ENCODE data around the gene TJP3.
A peak's percentile ranks its signal among the peaks of the same experiment; 100 is the strongest.
"Not testable (repeated sequence)": the region's sequence is repeated elsewhere in the genome, so short reads cannot be mapped to it uniquely, and the experiment has no call there.

Gene TJP3

GRCh38 chr19:3661284-3662238, 46.6 kb upstream of the TJP3 start:
- H3K36me3 Mint-ChIP-seq (ENCODE audit: low read depth) = peaks cover 41% of the 10 kb centered on the region
- no peaks in the 10 kb centered on the region for H3K9me3 Mint-ChIP-seq
- H3K4me1 Mint-ChIP-seq = peaks cover 8% of the 10 kb centered on the region
- H3K27ac Mint-ChIP-seq = no peak overlapping the region
- H3K27me3 Mint-ChIP-seq (ENCODE audit: low read depth, poor library complexity) = no peaks in the 10 kb centered on the region
- no peak for DNase-seq
- TF ChIP-seq CTCF (IDR thresholded peaks at IDR 0.05) = no peak
- no peak overlapping the region for H3K4me3 Mint-ChIP-seq

GRCh38 chr19:3663838-3664237, 44.3 kb upstream of the TJP3 start:
- TF ChIP-seq CTCF (IDR thresholded peaks at IDR 0.05) = no peak
- Mint-ChIP-seq H3K4me3 (no peak overlapping the region), H3K36me3 (ENCODE audit: low read depth) (peaks cover 31% of the 10 kb centered on the region), H3K27me3 (ENCODE audit: low read depth, poor library complexity) (no peaks in the 10 kb centered on the region), H3K4me1 (peaks cover 24% of the 10 kb centered on the region), H3K9me3 (no peaks in the 10 kb centered on the region), H3K27ac (no peak overlapping the region)
- DNase-seq = no peak

GRCh38 chr19:3664879-3665642, 43.1 kb upstream of the TJP3 start:
- no peak overlapping the region for H3K4me3 Mint-ChIP-seq
- H3K9me3 Mint-ChIP-seq = no peaks in the 10 kb centered on the region
- peaks cover 37% of the 10 kb centered on the region for H3K4me1 Mint-ChIP-seq
- H3K36me3 Mint-ChIP-seq (ENCODE audit: low read depth) = peaks cover 29% of the 10 kb centered on the region
- no peak overlapping the region for H3K27ac Mint-ChIP-seq
- no peaks in the 10 kb centered on the region for H3K27me3 Mint-ChIP-seq (ENCODE audit: low read depth, poor library complexity)
- TF ChIP-seq CTCF (IDR thresholded peaks at IDR 0.05) = no peak
- DNase-seq = no peak

- DNase-seq = peak; percentile 87
- peaks cover 45% of the 10 kb centered on the region for H3K4me1 Mint-ChIP-seq
- no peak overlapping the region for H3K27ac Mint-ChIP-seq
- no peaks in the 10 kb centered on the region for H3K27me3 Mint-ChIP-seq (ENCODE audit: low read depth, poor library complexity)
- no peaks in the 10 kb centered on the region for H3K9me3 Mint-ChIP-seq
- H3K36me3 Mint-ChIP-seq (ENCODE audit: low read depth) = peaks cover 24% of the 10 kb centered on the region
- peak; percentile 88 for TF ChIP-seq CTCF (IDR thresholded peaks at IDR 0.05)
- H3K4me3 Mint-ChIP-seq = peak overlapping the region; percentile 45
These were observed 42.3 kb upstream of the TJP3 start for GRCh38 chr19:3665681-3666544.

- peak overlapping the region; percentile 45 for H3K4me3 Mint-ChIP-seq
- H3K27ac Mint-ChIP-seq; H3K27me3 Mint-ChIP-seq (ENCODE audit: low read depth, poor library complexity); H3K9me3 Mint-ChIP-seq; DNase-seq: not testable (repeated sequence)
- peaks cover 51% of the 10 kb centered on the region for H3K4me1 Mint-ChIP-seq
- peaks cover 18% of the 10 kb centered on the region for H3K36me3 Mint-ChIP-seq (ENCODE audit: low read depth)
These were observed 41.7 kb upstream of the TJP3 start for GRCh38 chr19:3666545-3666856.
